ENCODE data around the gene ALG2.

The ALG2 gene

GRCh38 chr9:99184110-99184474 lies 37.6 kb downstream of the ALG2 start:
- TF ChIP-seq YY1 (IDR thresholded peaks at IDR 0.05; ENCODE audit: insufficient read depth, insufficient read length) (no peak), SUZ12 (IDR thresholded peaks at IDR 0.05; ENCODE audit: extremely low read depth, insufficient read depth, insufficient read length) (no peak), ZNF274 (IDR thresholded peaks at IDR 0.05; ENCODE audit: low read depth, low read length) (no peak)
- H3K27me3 ChIP-seq (ENCODE audit: insufficient read depth, insufficient read length), result no peaks in the 10 kb centered on the region
- H3K9me3 ChIP-seq (ENCODE audit: insufficient read depth, low read length), result no peaks in the 10 kb centered on the region
- H3K9ac ChIP-seq (ENCODE audit: insufficient read length, low read depth), result no peak overlapping the region
- no peaks in the 10 kb centered on the region for H3K36me3 ChIP-seq (ENCODE audit: insufficient read depth, insufficient read length, low read length)
- H3K4me3 ChIP-seq (ENCODE audit: insufficient read length, low read depth), result no peak overlapping the region
- peaks cover 4% of the 10 kb centered on the region for H3K4me1 ChIP-seq (ENCODE audit: insufficient read depth, insufficient read length)
- DNase-seq (ENCODE audit: low read depth, low spot score), result no peak

DNA sequence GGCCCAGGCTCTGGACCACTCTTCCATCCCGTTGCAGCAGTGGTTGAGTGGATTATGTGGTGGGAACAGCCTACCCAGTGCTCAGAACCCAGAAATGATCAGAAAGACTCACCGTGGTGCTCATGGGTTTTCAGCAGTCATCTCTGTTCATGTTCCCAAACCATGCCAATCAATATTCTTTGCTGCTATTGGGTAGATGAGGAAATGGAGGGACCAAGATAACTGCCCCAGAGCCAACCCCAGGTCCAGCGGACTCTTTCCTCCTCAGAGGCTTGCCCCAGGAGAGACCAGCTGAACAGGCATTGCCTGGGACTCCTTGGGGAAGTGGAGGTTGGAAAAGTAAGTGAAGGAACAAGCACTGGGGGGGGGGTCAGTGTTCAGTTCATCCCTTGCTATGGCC lies 38.1 kb downstream of the ALG2 start:
- TF ChIP-seq ZNF274 (IDR thresholded peaks at IDR 0.05; ENCODE audit: low read depth, low read length), result no peak
- DNase-seq (ENCODE audit: low read depth, low spot score), result no peak
- no peak overlapping the region for H3K9ac ChIP-seq (ENCODE audit: insufficient read length, low read depth)
- H3K4me3 ChIP-seq (ENCODE audit: insufficient read length, low read depth), result no peak overlapping the region
- no peaks in the 10 kb centered on the region for H3K9me3 ChIP-seq (ENCODE audit: insufficient read depth, low read length)
- H3K27me3 ChIP-seq (ENCODE audit: insufficient read depth, insufficient read length), result no peaks in the 10 kb centered on the region
- H3K36me3 ChIP-seq (ENCODE audit: insufficient read depth, insufficient read length, low read length), result no peaks in the 10 kb centered on the region
- H3K4me1 ChIP-seq (ENCODE audit: insufficient read depth, insufficient read length), result peaks cover 6% of the 10 kb centered on the region

DNA sequence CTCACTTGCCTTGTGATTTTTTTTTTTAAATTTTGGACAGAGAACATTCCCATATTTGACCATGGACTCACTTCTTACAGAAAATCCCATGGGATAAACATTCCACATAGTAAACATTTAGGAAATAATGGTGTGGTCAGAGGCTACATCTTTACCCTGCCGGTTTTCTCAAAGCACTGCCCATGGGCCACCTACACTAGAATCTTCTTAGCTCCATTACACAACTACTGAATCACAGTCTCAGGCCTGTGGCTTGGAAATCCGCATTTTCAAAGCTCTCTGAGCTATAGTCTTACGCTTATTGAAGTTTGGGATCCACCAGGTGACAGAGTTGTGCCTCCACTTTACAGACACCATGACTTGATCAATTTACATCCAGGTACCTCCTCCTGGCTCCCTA lies 39.4 kb downstream of the ALG2 start:
- DNase-seq (ENCODE audit: low read depth, low spot score), result no peak
- H3K4me1 ChIP-seq (ENCODE audit: insufficient read depth, insufficient read length), result peaks cover 6% of the 10 kb centered on the region
- H3K27me3 ChIP-seq (ENCODE audit: insufficient read depth, insufficient read length), result no peaks in the 10 kb centered on the region
- H3K4me3 ChIP-seq (ENCODE audit: insufficient read length, low read depth), result no peak overlapping the region
- no peak for TF ChIP-seq SUZ12 (IDR thresholded peaks at IDR 0.05; ENCODE audit: extremely low read depth, insufficient read depth, insufficient read length)
- no peak for TF ChIP-seq YY1 (IDR thresholded peaks at IDR 0.05; ENCODE audit: insufficient read depth, insufficient read length)
- no peak for TF ChIP-seq ZNF274 (IDR thresholded peaks at IDR 0.05; ENCODE audit: low read depth, low read length)
- H3K36me3 ChIP-seq (ENCODE audit: insufficient read depth, insufficient read length, low read length), result no peaks in the 10 kb centered on the region
- H3K9me3 ChIP-seq (ENCODE audit: insufficient read depth, low read length), result no peaks in the 10 kb centered on the region
- H3K9ac ChIP-seq (ENCODE audit: insufficient read length, low read depth), result no peak overlapping the region

DNA sequence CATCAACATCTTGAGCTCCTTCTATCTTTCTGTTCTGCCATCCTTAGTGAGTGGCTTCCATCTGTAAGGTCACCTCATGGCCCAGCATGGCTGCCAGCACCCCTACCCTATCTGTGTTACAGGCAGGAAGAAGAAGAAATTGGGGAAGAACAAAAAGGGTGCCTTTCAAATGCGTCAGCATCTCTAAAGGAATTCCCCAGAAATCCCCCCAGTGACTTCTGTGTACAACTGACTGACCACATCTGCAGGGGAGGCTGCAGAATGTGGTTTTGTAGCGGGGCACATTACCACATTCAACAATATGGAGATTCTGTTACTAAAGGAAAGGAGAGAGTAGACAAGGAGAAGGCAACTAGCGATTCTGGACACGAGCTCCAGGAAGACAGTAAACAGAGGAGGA lies 40.1 kb downstream of the ALG2 start:
- Histone ChIP-seq H3K36me3 (ENCODE audit: insufficient read depth, insufficient read length, low read length) (no peaks in the 10 kb centered on the region), H3K9me3 (ENCODE audit: insufficient read depth, low read length) (no peaks in the 10 kb centered on the region), H3K9ac (ENCODE audit: insufficient read length, low read depth) (no peak overlapping the region), H3K27me3 (ENCODE audit: insufficient read depth, insufficient read length) (no peaks in the 10 kb centered on the region), H3K4me1 (ENCODE audit: insufficient read depth, insufficient read length) (peaks cover 9% of the 10 kb centered on the region), H3K4me3 (ENCODE audit: insufficient read length, low read depth) (no peak overlapping the region)
- TF ChIP-seq YY1 (IDR thresholded peaks at IDR 0.05; ENCODE audit: insufficient read depth, insufficient read length), result no peak
- TF ChIP-seq ZNF274 (IDR thresholded peaks at IDR 0.05; ENCODE audit: low read depth, low read length), result no peak
- TF ChIP-seq SUZ12 (IDR thresholded peaks at IDR 0.05; ENCODE audit: extremely low read depth, insufficient read depth, insufficient read length), result no peak
- DNase-seq (ENCODE audit: low read depth, low spot score), result no peak

DNA sequence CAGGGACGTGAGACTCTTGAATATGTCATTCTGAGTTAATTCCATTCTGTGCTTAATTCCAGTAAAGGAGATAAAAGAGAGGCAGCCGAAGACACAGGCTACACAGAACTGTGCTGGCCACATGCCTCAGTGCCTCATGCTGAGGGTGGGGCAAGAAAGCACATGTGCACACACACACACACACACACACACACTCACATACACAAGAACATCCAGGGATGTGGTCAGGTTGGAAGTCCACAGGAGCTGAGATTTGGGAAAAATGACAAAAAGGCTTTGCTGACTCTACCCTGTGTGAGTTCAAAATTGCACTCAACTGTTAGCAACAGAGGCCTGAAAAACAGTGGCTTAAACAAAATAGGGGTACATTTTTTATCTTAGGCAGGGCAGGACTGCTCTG lies 40.5 kb downstream of the ALG2 start:
- H3K4me1 ChIP-seq (ENCODE audit: insufficient read depth, insufficient read length), result peaks cover 9% of the 10 kb centered on the region
- no peak for DNase-seq (ENCODE audit: low read depth, low spot score)
- no peak for TF ChIP-seq ZNF274 (IDR thresholded peaks at IDR 0.05; ENCODE audit: low read depth, low read length)
- H3K9ac ChIP-seq (ENCODE audit: insufficient read length, low read depth), result no peak overlapping the region
- no peaks in the 10 kb centered on the region for H3K36me3 ChIP-seq (ENCODE audit: insufficient read depth, insufficient read length, low read length)
- H3K27me3 ChIP-seq (ENCODE audit: insufficient read depth, insufficient read length), result no peaks in the 10 kb centered on the region
- H3K4me3 ChIP-seq (ENCODE audit: insufficient read length, low read depth), result no peak overlapping the region
- no peaks in the 10 kb centered on the region for H3K9me3 ChIP-seq (ENCODE audit: insufficient read depth, low read length)

- TF ChIP-seq SUZ12 (IDR thresholded peaks at IDR 0.05; ENCODE audit: extremely low read depth, insufficient read depth, insufficient read length) (no peak), ZNF274 (IDR thresholded peaks at IDR 0.05; ENCODE audit: low read depth, low read length) (no peak), YY1 (IDR thresholded peaks at IDR 0.05; ENCODE audit: insufficient read depth, insufficient read length) (no peak)
- Histone ChIP-seq H3K4me1 (ENCODE audit: insufficient read depth, insufficient read length) (peaks cover 9% of the 10 kb centered on the region), H3K36me3 (ENCODE audit: insufficient read depth, insufficient read length, low read length) (no peaks in the 10 kb centered on the region), H3K9me3 (ENCODE audit: insufficient read depth, low read length) (no peaks in the 10 kb centered on the region), H3K9ac (ENCODE audit: insufficient read length, low read depth) (no peak overlapping the region), H3K4me3 (ENCODE audit: insufficient read length, low read depth) (no peak overlapping the region), H3K27me3 (ENCODE audit: insufficient read depth, insufficient read length) (no peaks in the 10 kb centered on the region)
- no peak for DNase-seq (ENCODE audit: low read depth, low spot score)
These were observed 41.1 kb downstream of the ALG2 start for GRCh38 chr9:99180662-99181061.

DNA sequence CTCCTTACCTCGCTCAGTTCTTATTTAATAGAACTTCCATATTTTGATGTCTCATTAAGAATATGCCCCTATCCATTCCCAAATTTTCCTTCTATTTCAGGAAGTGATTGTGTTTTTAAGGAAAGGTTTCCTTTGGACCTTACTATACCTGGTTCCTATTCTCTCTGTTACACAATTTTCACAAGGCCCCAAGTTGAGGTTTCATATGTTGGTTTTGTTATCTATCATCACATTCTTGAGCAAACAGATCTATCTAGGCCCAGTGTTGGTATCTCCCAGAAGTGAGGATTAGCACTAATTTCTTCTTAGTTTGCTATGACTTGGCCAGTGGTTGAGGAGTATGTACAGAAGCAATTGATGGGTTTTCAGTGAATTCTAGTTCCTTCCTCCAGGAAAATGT lies 41.5 kb downstream of the ALG2 start:
- Histone ChIP-seq H3K36me3 (ENCODE audit: insufficient read depth, insufficient read length, low read length) (no peaks in the 10 kb centered on the region), H3K27me3 (ENCODE audit: insufficient read depth, insufficient read length) (no peaks in the 10 kb centered on the region), H3K9ac (ENCODE audit: insufficient read length, low read depth) (no peak overlapping the region), H3K4me1 (ENCODE audit: insufficient read depth, insufficient read length) (peaks cover 9% of the 10 kb centered on the region), H3K4me3 (ENCODE audit: insufficient read length, low read depth) (no peak overlapping the region), H3K9me3 (ENCODE audit: insufficient read depth, low read length) (no peaks in the 10 kb centered on the region)
- TF ChIP-seq ZNF274 (IDR thresholded peaks at IDR 0.05; ENCODE audit: low read depth, low read length), result no peak
- TF ChIP-seq SUZ12 (IDR thresholded peaks at IDR 0.05; ENCODE audit: extremely low read depth, insufficient read depth, insufficient read length), result no peak
- TF ChIP-seq YY1 (IDR thresholded peaks at IDR 0.05; ENCODE audit: insufficient read depth, insufficient read length), result no peak
- DNase-seq (ENCODE audit: low read depth, low spot score), result no peak
